ENCODE measurements around the gene KRTAP5-11.
"Not testable (repeated sequence)": the region's sequence is repeated elsewhere in the genome, so short reads cannot be mapped to it uniquely, and the experiment has no call there.

KRTAP5-11 gene

DNA sequence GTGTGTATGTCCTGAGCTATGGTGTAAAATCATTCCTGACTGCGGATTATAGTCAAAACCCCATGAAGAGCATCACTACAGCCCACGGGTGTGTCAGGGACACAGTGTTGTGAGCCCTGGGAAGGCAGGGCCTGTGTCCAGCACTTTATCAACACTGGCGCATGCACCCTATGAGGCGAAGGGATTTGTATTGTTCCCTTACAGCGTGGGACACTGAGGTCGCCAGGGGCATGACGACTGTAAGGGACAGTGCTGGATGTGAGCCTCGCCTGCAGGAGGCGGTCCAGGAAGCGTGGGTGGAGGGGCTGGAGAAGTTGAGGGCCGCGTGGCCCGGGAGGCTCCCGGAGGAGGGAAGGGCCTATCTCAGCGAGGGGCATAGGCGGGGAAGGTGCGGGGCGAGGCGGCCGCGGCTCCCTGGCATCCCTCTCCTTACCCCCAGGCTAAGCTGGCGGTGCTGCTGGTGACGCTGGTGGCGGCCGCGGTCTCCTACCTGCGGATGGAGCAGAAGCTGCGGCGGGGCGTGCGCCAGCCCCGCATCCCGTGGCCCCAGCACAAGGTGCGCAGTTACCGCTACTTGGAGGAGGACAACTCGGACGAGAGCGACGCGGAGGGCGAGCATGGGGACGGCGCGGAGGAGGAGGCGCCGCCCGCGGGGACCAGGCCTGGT lies 24.3 kb upstream of the KRTAP5-11 start:
- H3K4me3 ChIP-seq; intact Hi-C loops (cut with DNase I; ENCODE audit: low total_unique reads); H3K36me3 ChIP-seq; H3K27ac ChIP-seq; DNase-seq; H3K9me3 ChIP-seq: not testable (repeated sequence)
- H3K4me1 ChIP-seq: peaks cover 0 to 12% (median 4%) of the 10 kb centered on the region in 4 donors
- H3K27me3 ChIP-seq: peaks cover 0 to 57% of the 10 kb centered on the region in 2 donors

DNA sequence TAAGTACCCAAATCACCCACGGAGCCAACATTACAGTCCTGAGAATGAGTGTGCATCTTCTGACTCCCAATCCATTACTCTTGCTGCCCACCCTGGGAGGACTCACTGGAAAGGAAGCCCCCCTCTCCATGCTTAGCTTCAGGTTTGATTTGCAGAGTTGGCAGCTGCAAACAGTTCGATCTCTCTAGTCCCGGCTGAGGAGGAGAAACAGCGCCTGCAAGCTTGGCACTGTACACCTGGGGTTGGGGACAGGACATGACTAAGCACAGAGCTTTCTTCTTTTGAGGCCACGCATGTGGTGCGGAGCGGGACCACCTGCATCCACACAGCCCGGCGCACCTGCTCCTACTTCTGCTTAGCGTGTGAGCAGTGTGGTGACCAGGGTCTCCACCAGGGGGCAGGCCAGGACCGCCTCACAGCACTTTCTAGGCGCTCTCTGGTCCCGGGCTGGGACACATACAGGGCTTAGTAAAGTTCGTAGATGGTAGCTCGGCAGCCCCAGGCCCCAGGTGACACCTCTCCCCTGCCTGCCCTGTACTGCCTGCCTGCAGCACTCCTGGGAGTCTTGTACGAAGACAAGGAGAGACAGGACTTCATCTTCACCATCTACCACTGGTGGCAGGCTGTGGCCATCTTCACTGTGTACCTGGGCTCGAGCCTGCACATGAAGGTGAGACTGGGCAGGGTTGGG lies 22.3 kb upstream of the KRTAP5-11 start:
- TF ChIP-seq, protein P1, sequence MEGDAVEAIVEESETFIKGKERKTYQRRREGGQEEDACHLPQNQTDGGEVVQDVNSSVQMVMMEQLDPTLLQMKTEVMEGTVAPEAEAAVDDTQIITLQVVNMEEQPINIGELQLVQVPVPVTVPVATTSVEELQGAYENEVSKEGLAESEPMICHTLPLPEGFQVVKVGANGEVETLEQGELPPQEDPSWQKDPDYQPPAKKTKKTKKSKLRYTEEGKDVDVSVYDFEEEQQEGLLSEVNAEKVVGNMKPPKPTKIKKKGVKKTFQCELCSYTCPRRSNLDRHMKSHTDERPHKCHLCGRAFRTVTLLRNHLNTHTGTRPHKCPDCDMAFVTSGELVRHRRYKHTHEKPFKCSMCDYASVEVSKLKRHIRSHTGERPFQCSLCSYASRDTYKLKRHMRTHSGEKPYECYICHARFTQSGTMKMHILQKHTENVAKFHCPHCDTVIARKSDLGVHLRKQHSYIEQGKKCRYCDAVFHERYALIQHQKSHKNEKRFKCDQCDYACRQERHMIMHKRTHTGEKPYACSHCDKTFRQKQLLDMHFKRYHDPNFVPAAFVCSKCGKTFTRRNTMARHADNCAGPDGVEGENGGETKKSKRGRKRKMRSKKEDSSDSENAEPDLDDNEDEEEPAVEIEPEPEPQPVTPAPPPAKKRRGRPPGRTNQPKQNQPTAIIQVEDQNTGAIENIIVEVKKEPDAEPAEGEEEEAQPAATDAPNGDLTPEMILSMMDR (IDR thresholded peaks at IDR 0.05): peak in 1 of 2 experiments; percentile 9
- H3K36me3 ChIP-seq; H3K4me3 ChIP-seq; DNase-seq; H3K9me3 ChIP-seq; intact Hi-C loops (cut with DNase I; ENCODE audit: low total_unique reads); H3K27ac ChIP-seq: not testable (repeated sequence)
- H3K27me3 ChIP-seq: peaks cover 0 to 57% of the 10 kb centered on the region in 2 donors
- H3K4me1 ChIP-seq: peaks cover 0 to 12% (median 4%) of the 10 kb centered on the region in 4 donors

DNA sequence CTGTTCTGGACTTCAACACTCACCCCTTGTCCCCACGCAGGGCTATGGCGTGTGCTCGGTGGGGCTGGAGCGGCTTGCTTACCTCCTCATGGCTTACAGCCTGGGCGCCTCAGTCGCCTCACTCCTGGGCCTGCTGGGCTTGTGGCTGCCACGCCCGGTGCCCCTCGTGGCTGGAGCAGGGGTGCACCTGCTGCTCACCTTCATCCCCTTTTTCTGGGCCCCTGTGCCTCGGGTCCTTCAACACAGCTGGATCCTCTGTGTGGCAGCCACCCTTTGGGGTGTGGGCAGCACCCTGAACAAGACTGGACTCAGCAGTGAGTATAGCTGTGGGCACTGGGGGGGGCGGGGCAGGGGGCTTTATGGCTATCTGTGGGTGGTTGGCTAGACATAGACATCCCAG lies 20.5 kb upstream of the KRTAP5-11 start:
- intact Hi-C loops (cut with DNase I; ENCODE audit: low total_unique reads): not testable (repeated sequence)

DNA sequence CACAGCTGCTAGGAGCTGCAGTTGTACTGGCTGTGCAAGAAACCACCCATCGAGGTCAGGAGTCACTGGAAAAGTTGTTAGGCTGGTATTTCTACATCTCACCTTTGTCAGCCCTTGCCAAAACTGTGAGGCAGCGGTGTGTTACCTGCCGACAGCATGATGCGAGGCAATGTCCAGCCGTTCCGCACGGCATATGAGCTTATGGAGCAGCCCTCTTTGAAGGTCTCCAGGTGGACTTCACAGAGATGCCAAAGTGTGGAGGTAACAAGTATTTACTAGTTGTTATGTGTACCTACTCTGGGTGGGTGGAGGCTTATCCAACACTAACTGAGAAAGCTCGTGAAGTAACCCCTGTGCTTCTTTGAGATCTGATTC lies 6.9 kb upstream of the KRTAP5-11 start:
- H3K27ac ChIP-seq; H3K36me3 ChIP-seq; H3K4me1 ChIP-seq; H3K27me3 ChIP-seq; H3K4me3 ChIP-seq; H3K9me3 ChIP-seq; intact Hi-C loops (cut with DNase I; ENCODE audit: low total_unique reads); DNase-seq: not testable (repeated sequence)

More for the DNA sequence above, 20.5 kb upstream of the KRTAP5-11 start:
- H3K4me1 ChIP-seq: peaks cover 0 to 12% (median 4%) of the 10 kb centered on the region in 4 donors
- not testable (repeated sequence) for H3K4me3 ChIP-seq, H3K36me3 ChIP-seq, H3K27ac ChIP-seq, DNase-seq, H3K9me3 ChIP-seq
- peaks cover 0 to 43% of the 10 kb centered on the region in 2 donors for H3K27me3 ChIP-seq

GRCh38 chr11:71588822-71589545 lies 6.3 kb upstream of the KRTAP5-11 start:
- H3K9me3 ChIP-seq; intact Hi-C loops (cut with DNase I; ENCODE audit: low total_unique reads); H3K27ac ChIP-seq; H3K36me3 ChIP-seq; H3K4me1 ChIP-seq; DNase-seq; H3K4me3 ChIP-seq; H3K27me3 ChIP-seq: not testable (repeated sequence)

GRCh38 chr11:71588314-71588713 lies 5.6 kb upstream of the KRTAP5-11 start:
- intact Hi-C loops (cut with DNase I; ENCODE audit: low total_unique reads); H3K9me3 ChIP-seq; H3K27ac ChIP-seq; H3K4me1 ChIP-seq; H3K4me3 ChIP-seq; DNase-seq; H3K36me3 ChIP-seq; H3K27me3 ChIP-seq: not testable (repeated sequence)

- H3K4me3 ChIP-seq; H3K4me1 ChIP-seq; H3K27ac ChIP-seq; DNase-seq; H3K9me3 ChIP-seq; H3K36me3 ChIP-seq; intact Hi-C loops (cut with DNase I; ENCODE audit: low total_unique reads): not testable (repeated sequence)
- peaks cover 0 to 17% of the 10 kb centered on the region in 2 donors for H3K27me3 ChIP-seq
Observed at GRCh38 chr11:71585673-71586072, 3.0 kb upstream of the KRTAP5-11 start.

GRCh38 chr11:71582969-71583368 lies 294 bp upstream of the KRTAP5-11 start:
- DNase-seq: not testable (repeated sequence)

GRCh38 chr11:71581826-71582225 lies 849 bp downstream of the KRTAP5-11 start:
- H3K36me3 ChIP-seq: no peaks in the 10 kb centered on the region
- H3K4me1 ChIP-seq: no peaks in the 10 kb centered on the region
- no peak overlapping the region for H3K4me3 ChIP-seq
- H3K27me3 ChIP-seq: peaks cover 0 to 22% of the 10 kb centered on the region in 2 donors
- intact Hi-C loops (cut with DNase I; ENCODE audit: low total_unique reads): no loop called here
- TF ChIP-seq, protein P1 (IDR thresholded peaks at IDR 0.05): no peak
- H3K9me3 ChIP-seq: no peaks in the 10 kb centered on the region
- H3K27ac ChIP-seq: no peak overlapping the region
- DNase-seq: no peak

More at GRCh38 chr11:71582969-71583368, 294 bp upstream of the KRTAP5-11 start:
- H3K4me3 ChIP-seq; H3K4me1 ChIP-seq; H3K9me3 ChIP-seq; H3K36me3 ChIP-seq; intact Hi-C loops (cut with DNase I; ENCODE audit: low total_unique reads); H3K27ac ChIP-seq: not testable (repeated sequence)
- peaks cover 0 to 20% of the 10 kb centered on the region in 2 donors for H3K27me3 ChIP-seq

Data from tibial artery (tissue), 4 donors.